HG03520 (cell line): ENCODE measurements around the gene ELF4.
"Not testable (repeated sequence)": the region's sequence is repeated elsewhere in the genome, so short reads cannot be mapped to it uniquely, and the experiment has no call there.

Experiments used
- ATAC-seq: cut with Tn5 transposase; IDR thresholded peaks from one replicate; pipeline ENCODE4 v1.9.1; 2021; ENCODE audit warnings: mild to moderate bottlenecking, moderate library complexity; ENCODE audit not compliant: unreplicated experiment

The ELF4 gene

DNA sequence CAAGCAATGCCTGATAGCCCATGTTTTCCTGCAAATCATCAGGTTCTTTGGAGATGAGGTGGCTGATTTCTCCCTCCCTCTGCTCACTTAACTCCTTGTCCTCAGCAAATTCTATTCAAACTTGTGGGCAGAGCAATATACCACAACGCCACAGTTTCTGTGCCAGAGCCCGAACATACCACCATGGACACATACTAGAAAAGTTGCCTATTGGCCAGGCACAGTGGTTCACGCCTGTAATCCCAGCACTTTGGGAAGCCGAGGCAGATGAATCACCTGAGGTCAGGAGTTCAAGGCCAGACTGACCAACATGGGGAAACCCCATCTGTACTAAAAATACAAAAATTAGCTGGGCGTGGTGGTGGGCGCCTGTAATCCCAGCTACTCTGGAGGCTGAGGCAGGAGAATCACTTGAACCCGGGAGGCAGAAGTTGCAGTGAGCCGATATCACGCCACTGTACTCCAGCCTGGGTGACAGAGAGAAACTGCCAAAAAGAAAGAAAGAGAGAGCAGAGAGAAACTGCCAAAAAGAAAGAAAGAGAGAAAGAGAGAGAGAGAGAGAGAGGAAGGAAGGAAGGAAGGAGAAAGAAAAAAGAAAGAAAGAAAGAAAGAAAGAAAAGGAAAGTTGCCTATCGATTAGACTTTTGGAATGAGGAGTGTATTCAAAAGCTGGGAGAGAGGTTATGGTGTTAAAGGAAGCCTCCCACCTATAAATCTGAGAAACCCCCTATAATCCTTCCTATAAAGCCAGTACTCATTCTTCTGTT lies 5.0 kb upstream of the ELF4 start:
- ATAC-seq: not testable (repeated sequence)

DNA sequence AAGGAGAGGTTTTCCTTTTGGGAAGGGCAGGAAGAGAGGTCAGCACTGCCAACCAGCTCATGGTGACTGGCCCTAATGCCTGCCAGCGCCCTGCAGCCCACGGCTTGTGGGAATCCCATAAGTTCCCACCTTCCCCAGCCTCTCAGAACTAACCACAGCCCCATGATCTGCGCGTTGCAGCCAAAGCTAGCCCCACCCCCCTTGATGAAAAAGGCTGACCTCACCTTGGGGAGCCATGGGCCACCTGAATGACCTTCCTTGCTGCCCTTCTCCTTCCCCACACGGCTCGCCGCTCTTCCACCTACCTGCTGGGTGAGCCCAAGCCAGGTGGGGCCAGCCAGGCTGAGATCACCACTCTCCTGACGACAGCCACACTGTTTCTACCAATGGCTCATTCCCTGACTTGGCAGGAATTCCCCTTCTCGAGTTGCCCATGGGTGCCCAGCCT lies 3.9 kb upstream of the ELF4 start:
- no peak for ATAC-seq

DNA sequence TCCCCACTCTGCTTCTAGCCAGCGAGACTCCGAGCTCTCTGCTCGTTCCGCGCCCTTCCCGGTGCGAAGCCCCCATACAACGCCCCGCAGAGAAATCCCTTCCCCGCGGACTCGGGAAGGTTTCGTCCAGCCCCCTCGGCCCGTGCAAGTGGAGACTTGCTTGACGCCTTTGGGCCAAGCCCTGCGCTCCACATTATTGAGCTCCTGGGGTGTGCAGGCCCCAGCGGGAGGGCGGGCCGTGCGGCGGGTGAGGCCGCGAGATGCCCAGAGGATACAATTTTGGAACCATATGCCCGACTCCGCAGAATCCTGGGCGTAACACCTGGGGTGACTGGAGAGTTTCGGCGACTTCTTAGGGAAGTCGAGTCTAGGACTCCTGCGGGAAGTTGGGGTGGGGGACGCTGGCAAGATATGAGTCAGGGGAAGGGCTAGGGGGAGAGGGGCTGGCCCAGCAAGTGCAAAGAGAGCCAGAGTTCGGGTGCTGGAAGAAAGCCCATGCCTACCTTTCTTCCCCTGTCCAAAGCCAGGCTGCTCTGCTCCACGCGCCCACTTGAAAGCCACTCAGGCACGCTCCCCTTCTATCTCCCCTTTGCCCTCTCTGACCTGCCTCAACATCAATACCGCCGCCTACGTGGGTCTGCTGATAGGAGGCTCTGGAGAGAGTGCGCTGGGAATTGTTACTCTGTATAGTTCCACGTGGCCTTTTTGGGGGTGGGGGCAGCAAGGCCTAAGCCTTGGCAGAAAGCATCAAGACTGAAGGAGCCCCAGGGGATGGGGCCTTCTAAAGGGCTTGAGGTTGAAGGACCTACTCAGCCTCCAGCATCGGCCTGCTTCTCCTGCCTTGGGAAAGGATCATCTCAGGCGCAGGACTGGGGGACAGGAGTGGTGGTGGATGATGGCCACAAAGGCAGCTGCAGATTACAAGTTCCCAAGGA lies 1.2 kb upstream of the ELF4 start:
- no peak for ATAC-seq

DNA sequence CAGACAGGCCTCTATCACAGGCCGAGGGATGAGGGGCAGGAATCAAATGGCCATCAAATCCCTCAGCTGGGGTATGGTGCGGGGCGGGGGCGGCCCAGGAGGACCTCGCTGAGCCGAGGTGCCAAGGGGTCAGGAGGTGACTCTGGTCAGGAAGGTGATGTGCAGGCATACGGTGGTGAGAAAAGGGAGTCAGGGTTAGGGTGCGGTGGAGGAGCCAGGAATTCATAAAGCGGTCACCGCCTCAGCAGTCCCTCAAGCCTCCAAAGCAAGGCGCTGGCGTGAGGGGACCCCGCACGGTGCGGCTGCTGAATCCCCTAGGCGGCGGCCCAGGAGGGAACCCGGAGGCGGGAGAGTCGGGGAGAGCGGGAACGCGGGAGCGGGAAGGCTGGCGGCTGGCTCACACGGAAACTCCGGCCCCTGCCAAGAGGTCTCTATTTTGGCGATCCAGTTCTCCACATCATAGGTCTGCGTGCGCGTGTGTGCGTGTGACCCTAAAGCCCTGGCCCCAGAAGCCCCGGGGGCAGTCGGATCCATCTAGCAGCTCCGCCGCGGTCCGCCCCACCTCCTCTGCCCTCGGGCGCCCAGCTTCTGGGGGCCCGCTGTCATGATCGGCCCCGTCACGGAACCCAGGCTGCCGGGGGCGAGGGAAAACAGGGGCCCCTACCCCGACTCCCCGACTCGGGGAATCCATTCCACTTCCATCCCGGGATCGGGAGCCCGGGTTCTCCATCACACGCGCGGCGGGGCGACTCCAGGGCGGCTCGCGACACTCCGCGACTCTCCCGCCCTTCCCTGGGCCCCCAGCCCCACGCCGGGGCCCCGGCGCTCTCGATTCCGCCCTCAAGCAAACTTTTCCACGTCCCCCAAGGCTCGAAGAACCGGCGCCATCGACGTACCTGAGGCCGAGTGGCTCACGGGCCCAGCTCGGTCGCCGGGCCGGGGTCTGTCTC lies 593 bp downstream of the ELF4 start:
- no peak for ATAC-seq

DNA sequence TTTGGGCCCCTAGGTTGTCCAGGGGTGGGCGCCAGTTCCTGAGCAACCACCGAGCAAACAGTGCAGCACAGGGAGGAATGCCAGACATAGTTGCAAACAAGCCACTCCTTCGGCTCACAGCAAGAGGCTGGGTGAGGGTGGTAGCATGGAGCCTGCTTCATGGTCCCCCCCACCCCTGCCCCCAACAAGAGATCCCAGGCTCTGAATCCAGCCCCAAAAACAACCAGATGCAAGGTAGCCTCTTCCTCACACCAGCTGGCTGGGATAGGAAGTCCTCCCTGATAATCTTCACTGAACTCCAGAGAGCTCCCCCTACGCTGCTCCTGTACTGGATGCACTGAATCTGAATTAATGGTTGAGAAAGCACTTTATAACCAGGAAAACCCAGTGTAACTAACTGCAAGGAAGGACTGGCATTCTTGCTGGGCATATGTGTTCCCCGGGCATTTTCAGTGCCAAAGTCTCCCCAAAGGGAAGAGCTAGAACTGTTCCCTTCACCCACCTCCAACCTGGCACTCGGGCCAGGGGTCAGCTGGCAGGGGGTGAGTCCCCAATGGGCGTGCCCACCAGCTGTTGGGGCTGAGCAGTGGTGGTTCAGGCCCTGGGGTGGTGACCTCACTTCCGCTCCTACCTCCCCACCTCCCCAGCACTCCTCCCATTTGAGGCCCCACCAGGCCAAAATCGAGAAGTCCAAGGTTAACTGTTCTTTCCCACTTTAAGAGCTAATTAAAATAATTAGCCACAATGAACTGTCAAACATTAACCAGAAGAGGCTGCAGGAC lies 1.5 kb downstream of the ELF4 start:
- peak; percentile 59 for ATAC-seq

DNA sequence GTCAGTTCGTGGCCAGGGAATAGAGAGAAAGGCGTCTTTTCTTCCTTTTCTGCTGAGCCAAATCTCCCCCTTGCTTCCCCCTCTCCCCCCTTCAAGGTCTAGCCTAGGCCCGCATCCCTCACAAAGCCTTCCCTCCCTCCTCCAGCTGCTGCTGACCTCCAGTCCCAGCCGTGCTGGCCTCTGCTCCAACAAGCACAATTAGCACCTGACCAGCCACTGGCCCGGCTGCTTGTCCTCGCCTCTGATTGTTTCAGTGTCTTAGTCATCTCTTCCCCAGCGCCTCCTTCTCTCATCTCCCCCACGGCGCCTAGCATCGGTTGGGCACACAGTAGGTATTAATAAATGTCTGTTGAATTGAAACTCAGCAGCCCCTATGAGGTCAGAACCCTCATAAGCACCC lies 4.2 kb downstream of the ELF4 start:
- ATAC-seq: no peak

DNA sequence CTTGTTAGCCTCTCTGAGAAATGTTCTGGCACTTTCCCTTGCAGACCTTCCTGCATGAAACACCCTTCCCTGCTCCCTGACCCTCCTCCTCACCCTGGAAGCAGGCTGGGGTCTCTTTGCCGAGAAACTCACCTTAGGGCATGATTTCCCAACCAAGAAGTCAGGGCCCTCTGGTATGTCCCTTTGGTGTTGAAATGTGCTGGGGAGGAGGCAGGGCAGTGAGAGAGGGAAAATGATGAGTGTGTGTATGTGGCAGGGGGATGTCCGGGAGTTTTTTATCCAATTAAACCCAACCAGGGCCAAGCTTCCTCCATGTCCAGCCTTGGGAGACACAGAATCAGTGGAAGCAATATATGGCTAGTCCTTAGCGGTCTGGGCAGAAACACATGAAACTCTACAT lies 5.1 kb downstream of the ELF4 start:
- no peak for ATAC-seq

DNA sequence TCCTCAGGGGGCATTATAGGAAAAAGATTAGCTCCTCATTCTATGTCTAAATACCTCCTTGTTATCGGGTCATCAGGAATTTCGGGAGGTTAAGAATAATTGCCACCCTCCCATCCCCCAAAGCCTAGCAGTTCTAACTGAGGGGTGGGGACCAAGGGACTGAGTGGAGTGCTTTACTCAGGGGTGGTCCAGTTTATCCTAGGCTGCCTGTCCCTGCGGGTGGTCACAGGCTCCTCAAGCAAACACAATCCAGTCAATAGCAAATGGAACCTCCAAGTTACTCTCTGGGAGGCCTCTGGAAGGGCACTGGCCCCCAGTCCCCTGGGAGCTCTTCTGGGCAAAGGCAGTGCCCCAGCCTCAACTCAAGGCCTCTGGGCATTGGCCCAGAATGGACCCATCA lies 6.7 kb downstream of the ELF4 start:
- no peak for ATAC-seq

DNA sequence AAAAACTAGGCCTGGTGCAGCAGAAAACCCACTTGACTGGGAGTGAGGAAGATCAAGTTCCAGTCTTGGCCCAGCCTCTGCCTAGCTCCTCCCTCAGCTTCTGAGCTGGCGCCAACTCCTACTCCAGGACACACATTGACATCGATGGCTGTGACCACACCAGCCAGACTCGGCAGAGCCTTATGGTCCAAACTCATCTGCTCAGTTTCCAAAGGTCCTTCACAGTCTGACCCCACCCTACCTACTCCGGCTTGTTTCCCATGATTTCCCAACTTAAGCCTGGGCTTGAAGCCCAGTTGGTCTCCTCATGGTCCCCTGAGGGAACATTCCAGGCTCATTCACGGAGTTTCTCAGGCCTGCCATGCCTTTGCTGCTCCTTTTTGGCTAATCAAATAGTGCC lies 10.1 kb downstream of the ELF4 start:
- ATAC-seq: no peak

DNA sequence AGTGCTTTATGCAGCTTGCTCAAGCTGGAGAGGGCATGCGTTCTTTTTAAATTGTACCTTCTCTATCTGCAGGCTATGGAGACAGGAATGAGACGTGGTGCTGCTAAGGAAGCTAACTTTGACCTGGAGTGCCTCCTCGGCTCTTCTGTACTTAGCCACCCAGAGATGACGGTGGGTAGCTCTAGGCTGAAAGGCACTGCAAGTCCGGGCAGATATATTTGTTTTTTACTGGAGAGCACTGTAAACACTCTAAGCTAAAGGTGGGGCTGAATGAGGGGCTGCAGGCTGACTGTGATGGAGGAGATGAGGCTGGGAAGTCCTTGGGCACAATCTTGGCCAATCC lies 12.1 kb downstream of the ELF4 start:
- no peak for ATAC-seq

DNA sequence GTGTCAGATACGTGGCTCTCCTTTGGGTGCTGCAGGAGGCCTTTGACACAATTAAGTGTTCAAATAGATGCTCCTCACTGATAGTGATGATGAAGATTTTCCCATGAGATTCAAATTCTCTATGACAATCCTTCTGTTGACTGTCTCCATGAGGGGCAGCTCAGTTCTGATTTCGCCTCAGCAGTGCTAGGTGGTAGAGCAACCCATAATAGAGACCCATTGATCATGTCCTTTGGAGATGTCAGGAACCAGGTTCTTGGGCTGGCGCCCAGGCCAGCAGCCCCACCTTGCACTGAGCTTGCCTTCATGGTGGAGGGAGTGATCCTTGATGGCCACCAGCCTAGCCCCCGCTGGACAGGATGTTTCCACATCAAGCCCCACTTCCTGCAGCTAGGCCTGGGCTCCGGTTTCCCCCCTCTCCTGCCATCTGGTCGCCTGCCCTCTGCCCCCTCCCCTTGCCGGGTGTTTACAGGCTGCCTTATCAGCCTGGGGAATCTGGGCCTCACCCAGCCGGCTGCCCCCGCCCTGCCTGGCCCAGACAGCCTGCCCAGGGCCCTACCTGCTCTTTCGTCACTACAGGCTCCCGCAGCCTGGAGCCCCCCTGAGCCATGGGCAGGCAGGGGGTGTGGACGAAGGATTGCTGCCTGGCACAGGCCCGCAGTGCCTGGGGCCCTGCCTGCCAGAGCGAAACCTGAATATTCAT lies 12.6 kb downstream of the ELF4 start:
- ATAC-seq: no peak

DNA sequence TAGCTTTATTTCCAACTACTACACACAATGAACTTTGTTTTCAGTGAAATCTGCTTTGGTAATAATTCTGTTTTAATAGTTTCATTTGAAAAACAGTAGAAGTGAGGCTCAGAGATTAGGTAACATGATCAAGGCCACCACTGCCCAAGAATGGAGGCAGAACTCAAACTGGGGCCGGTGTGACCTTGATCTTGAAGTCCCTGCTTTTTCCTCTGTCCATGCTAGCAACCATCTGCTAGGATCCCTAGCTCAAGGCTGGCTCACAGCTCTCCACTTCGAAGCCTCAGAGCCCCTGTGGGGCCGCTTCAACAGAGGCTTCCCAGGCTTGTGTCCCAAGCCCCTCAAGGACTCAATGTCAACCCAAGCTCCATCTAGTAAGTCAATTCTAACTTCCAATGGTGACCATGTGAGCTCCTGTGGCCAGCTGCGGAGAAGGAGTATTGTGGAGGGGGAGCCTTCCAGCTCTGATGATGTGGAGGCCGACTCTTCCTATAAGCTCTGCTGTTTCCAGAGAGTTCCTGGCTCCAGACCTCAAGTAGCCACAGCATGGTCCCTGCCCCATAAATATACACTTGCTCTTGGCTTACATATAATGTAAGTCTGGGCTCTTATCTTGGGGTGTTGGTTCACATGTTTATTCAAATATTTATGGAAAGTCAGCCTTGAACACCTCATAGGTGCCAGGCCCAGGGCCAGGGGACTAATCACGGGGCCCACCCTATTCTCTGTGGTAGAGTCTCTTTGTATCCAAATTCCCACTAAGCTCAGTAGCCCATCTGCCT lies 14.9 kb downstream of the ELF4 start:
- ATAC-seq: no peak

DNA sequence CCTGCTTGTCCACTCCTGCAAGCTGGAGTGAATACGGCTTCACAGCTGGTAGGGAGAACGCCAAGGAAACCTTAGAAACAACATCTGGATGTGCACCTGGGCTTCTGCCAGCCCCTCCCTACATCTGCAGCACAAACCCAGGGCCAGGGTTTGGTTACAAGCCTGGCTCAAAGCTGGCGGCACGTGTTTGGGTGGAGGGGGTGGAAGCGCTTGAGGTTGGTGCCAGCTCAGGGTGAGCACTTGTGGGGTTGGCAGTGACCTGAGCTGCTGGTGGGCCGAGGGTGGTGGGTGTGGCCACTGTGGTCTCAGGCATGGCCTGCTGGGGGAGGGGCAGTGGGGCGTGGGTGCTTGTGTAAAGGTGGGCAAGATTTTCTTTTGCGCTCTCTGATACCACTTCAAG lies 15.6 kb downstream of the ELF4 start:
- ATAC-seq: no peak

DNA sequence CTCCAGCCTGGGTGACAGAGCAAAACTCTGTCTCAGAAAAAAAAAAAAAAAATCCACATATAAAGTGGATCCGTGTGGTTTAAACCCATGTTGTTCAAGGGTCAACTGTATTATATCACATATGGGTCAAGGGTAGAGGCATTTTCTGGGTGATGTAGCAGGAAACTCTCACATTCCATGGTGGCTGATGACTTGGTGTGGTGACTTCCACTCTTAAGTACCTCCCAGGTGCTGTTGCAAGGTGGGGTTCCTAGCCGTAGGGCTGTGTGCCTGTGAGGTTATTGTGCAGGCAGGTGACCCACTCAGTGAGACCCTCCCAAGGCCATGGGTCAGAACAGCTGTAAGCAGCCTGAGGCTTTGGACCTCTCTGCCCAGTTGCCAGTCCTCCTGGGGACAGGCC lies 17.0 kb downstream of the ELF4 start:
- no peak for ATAC-seq

DNA sequence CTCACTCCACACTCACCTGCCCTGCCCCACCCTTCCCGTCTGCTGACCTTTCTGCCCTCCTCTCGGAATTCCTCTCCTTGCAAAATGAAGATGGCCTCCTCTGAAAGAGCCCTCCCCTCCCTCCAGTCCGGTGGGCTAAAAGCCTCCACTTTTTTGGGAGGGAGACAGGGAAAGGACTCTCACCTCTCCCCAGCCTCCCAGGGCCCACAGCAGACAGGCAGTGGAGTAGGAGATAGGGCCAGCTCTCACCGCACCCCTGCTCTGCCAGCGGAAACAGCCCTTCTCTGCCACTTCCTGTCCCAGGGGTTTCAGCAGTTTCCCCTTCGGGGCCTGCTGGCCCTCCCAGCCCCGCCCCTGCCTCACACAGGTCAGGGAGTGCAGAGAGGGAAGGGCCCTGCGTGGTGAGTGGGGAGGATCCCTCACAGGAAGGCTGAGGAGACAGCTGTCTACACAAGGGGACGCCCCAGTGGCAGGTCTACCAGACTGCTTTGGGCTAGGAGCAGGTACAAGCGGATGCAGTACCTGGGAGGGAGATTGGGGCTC lies 18.2 kb downstream of the ELF4 start:
- ATAC-seq: peak; percentile 99

DNA sequence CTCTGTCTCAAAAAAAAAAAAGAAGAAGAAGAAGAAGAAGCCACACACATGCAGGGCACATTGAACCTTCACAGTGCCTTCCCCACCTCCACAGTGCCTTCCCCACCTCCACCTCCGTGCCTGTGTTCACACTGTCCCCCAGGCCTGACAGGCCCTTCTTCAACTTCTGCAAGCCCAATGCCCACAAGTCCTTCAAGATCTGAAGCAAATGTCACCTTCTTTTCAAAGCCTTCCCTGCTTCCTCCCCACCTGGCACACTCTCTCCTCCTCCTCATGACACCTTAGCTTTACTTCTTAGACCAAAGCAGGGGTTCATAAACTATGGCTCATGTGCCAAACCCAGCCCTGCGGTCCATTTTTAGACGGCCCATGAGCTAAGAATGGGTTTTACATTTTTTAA lies 19.9 kb downstream of the ELF4 start:
- no peak for ATAC-seq

DNA sequence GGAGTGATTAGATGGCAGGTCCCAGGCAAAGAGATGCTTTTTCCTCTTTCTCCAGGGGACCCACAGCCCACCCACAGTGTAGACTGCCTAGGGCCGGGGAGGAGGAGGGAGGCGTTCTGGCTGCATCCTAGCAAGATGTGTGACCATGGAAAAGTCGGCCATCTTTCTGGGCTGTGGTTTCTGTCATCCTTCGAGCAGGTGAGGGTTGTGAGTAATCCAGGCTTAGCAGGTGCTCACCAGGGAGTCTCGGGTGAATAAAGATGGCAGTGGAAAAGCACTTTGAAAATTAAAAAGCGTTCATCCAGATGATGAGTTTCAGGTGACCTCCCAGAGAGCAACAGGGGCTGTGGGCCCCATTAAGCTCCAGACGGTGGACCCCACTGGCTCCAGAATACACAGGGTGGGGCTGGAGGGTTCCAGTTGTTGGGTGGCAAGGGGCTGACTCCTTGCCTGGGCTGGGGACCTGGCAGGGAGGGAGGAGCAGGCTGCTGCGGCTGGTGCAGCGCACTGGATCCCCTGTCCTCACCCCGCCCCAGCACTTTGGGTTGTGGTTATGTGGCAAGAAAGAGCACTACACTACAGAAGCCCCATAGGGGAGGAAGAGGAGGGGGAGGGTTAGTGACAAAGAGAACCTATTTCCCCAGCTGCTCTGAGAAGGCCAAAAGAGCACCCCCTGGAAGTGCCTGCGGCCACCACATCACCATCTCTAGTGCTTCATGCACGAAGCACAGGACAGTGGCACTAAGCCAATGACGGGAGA lies 23.7 kb downstream of the ELF4 start:
- peak; percentile 33 for ATAC-seq
